Mononuclear cell (primary cell): ENCODE measurements around the gene ANKRD27. TPM values are rescaled to one million over a fixed set of nuclear protein-coding genes. Genes with fewer than 3 reads are reported as not detected.
"Not testable (repeated sequence)": the region's sequence is repeated elsewhere in the genome, so short reads cannot be mapped to it uniquely, and the experiment has no call there.

Experiments
- H3K27me3 ChIP-seq: 2 replicates; pipeline ENCODE4 v1.6.0; 2011; ENCODE audit warnings: low read length, control low read depth; ENCODE audit not compliant: insufficient read depth
- H3K4me1 ChIP-seq: 2 replicates; pipeline ENCODE4 v1.5.1; 2011; ENCODE audit warnings: mild to moderate bottlenecking, low read length, control low read depth; ENCODE audit not compliant: insufficient read depth
- H3K4me3 ChIP-seq: 2 replicates; pipeline ENCODE4 v1.5.1; 2011; ENCODE audit warnings: mild to moderate bottlenecking, low read length, moderate library complexity
- H3K9me3 ChIP-seq: 2 replicates; pipeline ENCODE4 v1.5.1; 2011; ENCODE audit warnings: low read depth, mild to moderate bottlenecking, control low read depth, low read length
- total RNA-seq: library from RNA; depleted of rRNA; stranded (reverse); fragments of >200 nt; gene quantifications from one replicate; pipeline ENCODE4 v1.2.3, GENCODE V29; 2012

Gene ANKRD27
- total RNA-seq, 1 donor: 22.5 TPM

DNA sequence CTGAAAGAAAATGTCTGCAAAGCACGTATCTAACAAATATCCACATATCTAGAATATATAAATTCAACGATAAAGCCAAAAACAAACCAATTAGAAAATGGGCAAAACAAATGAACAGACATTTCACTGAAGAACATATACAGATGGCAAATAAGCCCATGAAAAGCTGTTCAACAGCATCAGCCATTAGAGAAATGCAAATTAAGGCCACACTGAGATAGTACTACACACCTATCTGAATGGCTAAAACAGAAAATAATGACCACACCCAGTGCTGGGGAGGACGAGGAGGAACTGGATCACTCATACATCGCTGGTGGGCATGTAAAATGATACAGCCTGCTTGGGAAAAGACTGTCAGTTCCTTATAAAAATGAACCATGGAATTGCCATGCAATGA, 62.0 kb downstream of the ANKRD27 start:
- Histone ChIP-seq H3K27me3 (no peaks in the 10 kb centered on the region), H3K9me3 (no peaks in the 10 kb centered on the region), H3K4me1 (no peaks in the 10 kb centered on the region), H3K4me3 (no peak overlapping the region)

DNA sequence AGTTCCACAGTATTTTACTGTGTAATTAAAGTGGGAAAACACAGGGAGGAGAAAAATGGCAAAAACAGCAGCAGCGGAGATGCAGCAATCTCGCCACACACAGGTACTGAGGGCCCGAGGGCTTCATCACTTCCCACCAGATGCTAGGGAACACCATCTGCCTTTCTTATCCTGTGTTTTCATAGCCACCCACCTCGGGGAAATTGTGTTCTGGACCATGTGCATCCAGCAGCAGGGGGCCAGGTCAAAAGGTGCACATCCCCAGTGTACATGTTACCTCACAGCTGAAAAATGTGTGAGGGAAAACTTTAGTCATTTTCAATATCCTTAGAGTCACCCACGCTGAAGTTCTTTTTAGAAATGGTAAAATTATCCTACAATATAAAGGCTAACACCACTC, 63.8 kb downstream of the ANKRD27 start:
- no peaks in the 10 kb centered on the region for H3K9me3 ChIP-seq
- H3K27me3 ChIP-seq: no peaks in the 10 kb centered on the region
- H3K4me1 ChIP-seq: no peaks in the 10 kb centered on the region
- no peak overlapping the region for H3K4me3 ChIP-seq

DNA sequence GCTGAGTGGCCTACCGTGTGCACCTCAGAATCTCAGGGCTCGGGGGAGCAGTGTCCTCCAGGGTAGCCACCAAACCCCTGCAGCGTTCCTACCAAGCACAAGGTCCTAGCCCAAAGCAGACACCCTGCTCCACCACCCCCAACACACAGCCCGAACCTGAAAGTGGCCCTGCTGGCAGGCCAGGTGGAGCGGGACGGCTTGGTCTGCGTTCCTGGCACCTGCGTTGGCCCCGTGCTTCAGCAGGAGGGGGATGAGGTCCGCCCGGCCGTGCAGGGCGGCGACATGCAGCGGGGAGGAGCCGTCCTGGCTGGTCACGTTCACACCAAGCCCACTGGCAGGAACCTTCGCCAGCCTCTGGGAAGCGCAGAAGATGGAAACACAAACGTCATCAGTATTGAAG, 67.5 kb downstream of the ANKRD27 start:
- Histone ChIP-seq H3K4me1 (no peaks in the 10 kb centered on the region), H3K9me3 (no peaks in the 10 kb centered on the region), H3K4me3 (no peak overlapping the region), H3K27me3 (no peaks in the 10 kb centered on the region)

DNA sequence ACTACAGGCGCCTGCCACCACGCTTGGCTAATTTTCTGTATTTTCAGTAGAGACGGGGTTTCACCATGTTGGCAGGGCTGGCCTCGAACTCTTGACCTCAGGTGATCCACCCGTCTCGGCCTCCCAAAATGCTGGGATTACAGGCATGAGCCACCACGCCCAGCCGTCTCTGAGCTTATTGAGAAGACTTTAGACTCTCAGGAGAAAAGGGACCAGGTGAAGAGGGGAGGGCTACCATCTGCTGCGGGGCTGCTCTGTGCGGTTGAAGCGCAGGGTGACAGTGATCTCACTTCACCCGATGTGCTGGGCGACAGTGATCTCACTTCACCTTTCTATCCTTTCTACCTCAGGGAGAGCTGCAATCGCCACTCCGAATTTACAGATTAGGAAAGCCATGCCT, 68.7 kb downstream of the ANKRD27 start:
- Histone ChIP-seq H3K4me1 (no peaks in the 10 kb centered on the region), H3K4me3 (no peak overlapping the region), H3K9me3 (no peaks in the 10 kb centered on the region), H3K27me3 (no peaks in the 10 kb centered on the region)

DNA sequence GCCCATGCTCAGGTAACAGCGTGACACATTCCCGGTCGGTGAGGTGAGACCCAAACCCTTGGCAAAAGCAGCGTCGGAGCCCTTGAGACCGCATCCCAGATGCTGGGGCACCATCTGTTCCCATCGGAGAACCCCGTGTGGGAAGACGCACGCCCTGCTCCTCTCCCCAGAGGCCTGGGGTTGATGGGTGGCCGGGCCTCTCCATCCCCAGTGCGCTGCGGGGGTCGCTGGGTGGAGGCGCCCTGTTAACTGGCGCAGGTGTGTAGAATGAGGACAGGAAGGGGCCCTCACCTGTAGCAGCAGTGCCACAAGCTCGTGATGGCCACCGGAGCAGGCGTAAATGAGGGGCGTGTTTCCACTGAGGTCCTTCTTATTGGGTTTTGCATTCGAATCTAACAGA, 69.4 kb downstream of the ANKRD27 start:
- H3K4me3 ChIP-seq: no peak overlapping the region
- H3K27me3 ChIP-seq: no peaks in the 10 kb centered on the region
- no peaks in the 10 kb centered on the region for H3K9me3 ChIP-seq
- H3K4me1 ChIP-seq: no peaks in the 10 kb centered on the region

DNA sequence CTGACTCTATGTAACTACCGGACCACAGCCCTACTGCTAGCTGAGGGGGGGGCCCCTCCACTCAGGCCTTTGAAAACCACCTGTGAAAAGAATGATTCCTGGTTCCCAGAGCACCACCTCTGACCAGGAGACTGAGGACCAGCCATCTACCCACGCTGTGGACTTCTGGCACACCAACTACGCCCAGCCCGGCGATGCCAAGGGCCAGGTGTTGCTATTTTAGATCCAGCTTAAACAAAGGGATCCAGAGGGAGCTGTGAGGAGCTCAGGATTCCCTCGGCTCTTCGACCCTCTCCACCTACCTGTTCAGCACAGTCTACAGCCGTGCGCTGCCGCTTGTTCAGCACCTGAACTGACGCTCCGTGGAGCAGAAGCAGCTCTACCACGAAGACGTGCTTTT, 71.0 kb downstream of the ANKRD27 start:
- H3K4me1 ChIP-seq: no peaks in the 10 kb centered on the region
- H3K9me3 ChIP-seq: no peaks in the 10 kb centered on the region
- H3K4me3 ChIP-seq: no peak overlapping the region
- H3K27me3 ChIP-seq: no peaks in the 10 kb centered on the region

DNA sequence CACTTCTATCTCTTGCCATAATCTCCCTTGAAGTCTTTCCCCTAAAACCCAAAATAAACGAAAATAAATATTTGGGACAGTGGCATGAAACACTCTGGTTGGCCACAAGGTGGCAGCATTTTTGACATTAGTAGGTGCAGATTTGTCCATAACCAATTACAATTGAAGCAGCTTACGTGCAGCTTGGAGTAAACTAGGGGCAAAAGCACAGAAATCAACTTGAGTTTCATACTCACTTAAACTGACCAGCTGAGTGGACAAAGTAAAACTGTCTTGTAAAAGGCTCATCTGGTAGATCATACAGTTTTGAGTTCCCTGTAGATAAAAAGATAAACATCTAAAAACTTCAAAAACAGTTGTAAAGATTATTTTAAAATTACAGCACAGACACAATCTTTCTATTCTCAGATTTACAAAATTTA, 75.2 kb downstream of the ANKRD27 start:
- Histone ChIP-seq H3K9me3 (no peaks in the 10 kb centered on the region), H3K27me3 (no peaks in the 10 kb centered on the region), H3K4me1 (no peaks in the 10 kb centered on the region), H3K4me3 (no peak overlapping the region)

DNA sequence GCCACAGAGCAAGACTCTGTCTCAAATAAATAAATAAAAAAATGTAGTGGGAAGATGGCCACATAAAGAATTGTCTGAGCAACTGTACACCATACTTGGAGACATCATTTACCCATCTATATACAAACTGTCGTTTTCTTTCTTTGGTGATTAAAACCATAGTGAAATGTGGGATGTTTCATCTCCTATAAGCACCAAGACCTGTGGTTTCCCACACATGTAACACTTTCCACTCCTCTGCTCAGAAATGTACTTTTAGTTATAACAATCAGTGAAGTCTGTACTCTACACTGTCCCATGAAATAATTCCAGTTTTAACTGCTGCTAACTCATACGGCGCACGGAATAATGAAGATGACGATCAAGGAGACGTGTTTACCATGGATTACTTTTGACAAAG, 75.7 kb downstream of the ANKRD27 start:
- Histone ChIP-seq H3K4me3 (no peak overlapping the region), H3K9me3 (no peaks in the 10 kb centered on the region), H3K27me3 (no peaks in the 10 kb centered on the region), H3K4me1 (no peaks in the 10 kb centered on the region)

DNA sequence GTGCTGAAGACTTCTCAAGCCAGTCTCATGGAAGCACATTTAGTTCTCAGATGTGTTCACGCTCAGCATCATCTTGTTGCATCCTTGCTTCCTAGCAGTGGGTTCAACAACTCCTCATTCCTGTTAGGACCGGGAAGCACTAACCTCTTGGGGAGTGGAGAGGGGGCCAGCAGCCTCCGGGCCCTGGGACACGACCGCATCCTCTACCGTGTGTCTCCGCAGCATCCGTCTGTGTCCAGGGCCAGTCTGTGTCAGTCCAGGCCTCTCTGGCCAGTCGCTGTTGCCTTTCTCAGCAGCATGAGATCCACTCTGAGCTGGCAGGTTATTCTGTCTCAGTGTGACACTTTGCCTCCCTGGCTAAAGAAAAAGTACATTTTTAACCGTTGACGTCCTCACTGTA, 77.0 kb downstream of the ANKRD27 start:
- Histone ChIP-seq H3K4me1 (no peaks in the 10 kb centered on the region), H3K27me3 (no peaks in the 10 kb centered on the region), H3K9me3 (no peaks in the 10 kb centered on the region), H3K4me3 (no peak overlapping the region)

DNA sequence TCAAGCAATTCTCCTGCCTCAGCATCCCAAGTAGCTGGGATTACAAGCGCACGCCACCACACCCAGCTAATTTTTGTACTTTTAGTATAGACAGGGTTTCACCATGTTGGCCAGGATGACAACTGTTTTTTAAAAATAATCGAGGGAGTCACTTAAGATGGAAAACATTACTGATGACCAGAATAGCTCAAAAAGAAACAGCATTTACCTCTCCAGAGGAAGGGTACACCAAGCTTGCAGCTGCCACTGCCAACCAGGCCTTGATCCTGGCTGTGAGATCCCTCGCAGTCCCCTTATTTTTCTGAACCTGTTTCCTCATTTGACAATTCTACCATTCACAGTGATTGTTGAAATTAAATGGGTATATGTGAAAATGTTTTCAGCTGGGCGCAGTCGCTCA, 79.5 kb downstream of the ANKRD27 start:
- Histone ChIP-seq H3K9me3 (no peaks in the 10 kb centered on the region), H3K27me3 (no peaks in the 10 kb centered on the region), H3K4me1 (no peaks in the 10 kb centered on the region), H3K4me3 (no peak overlapping the region)

DNA sequence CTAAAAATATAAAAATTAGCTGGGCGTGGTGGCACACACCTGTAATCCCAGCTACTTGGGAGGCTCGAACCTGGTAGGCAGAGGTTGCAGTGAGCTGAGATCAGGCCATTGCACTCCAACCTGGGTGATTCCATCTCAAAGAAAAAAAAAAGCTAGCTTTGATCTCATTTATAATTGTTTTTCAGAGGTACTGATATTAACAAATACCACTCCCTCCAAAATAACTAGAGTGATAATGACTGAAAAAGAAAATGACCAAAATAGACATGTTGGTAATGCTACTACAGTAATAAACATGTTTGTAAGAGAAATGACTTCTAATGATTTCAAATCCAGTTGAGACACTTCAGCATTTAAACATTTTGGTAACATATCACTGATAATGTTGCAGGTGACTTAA, 81.0 kb downstream of the ANKRD27 start:
- H3K4me3 ChIP-seq: no peak overlapping the region
- no peaks in the 10 kb centered on the region for H3K4me1 ChIP-seq
- H3K27me3 ChIP-seq: no peaks in the 10 kb centered on the region
- no peaks in the 10 kb centered on the region for H3K9me3 ChIP-seq

DNA sequence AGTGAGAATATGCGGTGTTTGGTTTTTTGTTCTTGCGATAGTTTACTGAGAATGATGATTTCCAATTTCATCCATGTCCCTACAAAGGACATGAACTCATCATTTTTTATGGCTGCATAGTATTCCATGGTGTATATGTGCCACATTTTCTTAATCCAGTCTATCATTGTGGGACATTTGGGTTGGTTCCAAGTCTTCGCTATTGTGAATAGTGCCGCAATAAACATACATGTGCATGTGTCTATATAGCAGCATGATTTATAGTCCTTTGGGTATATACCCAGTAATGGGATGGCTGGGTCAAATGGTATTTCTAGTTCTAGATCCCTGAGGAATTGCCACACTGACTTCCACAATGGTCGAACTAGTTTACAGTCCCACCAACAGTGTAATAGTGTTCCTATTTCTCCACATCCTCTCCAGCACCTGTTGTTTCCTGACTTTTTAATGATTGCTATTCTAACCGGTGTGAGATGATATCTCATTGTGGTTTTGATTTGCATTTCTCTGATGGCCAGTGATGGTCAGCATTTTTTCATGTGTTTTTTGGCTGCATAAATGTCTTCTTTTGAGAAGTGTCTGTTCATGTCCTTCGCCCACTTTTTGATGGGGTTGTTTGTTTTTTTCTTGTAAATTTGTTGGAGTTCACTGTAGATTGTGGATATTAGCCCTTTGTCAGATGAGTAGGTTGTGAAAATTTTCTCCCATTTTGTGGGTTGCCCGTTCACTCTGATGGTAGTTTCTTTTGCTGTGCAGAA, 87.1 kb downstream of the ANKRD27 start:
- not testable (repeated sequence) for H3K9me3 ChIP-seq, H3K4me1 ChIP-seq, H3K4me3 ChIP-seq, H3K27me3 ChIP-seq

DNA sequence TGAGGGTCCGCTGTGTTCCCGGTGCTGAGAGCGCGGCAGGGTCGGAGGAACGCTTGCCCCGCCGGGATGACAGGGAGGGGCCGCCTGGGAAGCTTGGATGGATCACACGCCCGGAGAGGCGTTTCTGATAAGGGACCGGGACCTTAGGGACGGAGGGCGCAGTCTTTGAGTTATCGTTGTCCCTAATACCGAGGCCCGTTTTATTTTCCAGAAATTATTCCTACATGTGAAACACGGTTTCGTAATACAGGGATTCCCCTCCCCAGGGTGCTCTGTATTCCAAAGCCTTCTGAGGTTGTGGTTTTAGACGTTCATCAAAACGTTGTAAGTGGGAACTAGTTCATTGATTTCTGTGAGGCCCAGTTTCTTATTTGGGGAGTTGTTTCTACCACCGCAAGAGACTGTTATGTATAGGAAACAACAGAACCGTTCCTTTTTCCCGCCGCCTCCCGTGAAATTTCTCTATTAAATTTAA, 93.2 kb downstream of the ANKRD27 start:
- Histone ChIP-seq H3K4me1 (peaks cover 19% of the 10 kb centered on the region), H3K27me3 (no peaks in the 10 kb centered on the region), H3K9me3 (no peaks in the 10 kb centered on the region), H3K4me3 (peak overlapping the region; percentile 71)

DNA sequence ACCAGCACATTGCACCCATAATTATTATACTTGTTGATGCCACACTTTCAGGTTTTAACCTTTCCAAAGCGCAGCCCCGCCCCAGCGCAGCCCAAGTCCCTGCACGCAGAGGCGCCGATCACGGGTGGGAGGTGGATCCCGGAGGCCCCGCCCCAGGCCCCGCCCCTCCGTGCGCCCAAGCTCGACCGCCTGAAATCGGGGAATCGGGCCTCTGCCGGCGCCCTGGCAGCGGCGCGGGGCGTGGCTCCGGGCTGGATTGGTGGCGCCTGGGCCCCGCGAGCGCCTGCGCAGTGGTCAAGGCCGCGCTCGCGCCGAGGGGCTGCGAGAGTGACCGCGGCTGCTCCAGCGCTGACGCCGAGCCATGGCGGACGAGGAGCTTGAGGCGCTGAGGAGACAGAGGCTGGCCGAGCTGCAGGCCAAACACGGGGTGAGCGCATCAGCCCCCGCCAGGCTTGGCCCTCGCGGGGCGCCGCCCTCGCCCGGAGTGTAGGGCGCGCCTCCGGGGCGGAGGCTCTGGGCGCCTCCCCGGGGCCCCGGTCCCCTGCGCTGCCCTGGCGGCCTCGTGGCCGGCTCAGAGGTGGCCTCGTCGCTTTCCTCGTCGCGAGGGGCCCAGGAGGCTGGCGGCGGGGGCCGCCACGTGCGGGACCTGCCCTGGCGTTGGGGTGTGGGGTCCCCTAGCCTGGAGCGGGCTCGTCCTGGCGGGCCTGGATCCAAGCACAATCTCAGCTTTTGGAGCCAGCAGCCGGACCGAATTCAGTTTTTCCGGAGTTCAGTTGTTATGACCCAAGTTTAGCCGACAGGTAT, 93.9 kb downstream of the ANKRD27 start, which contains the start of gene PDCD5:
PDCD5 (plus strand) TSS at position 290 of the 804 bp plus-strand sequence; CDS start at position 362, 72 bp downstream.
- Histone ChIP-seq H3K4me3 (peak within 1 kb of the TSS; percentile 71), H3K4me1 (peaks cover 19% of the 10 kb centered on the region), H3K9me3 (no peaks in the 10 kb centered on the region), H3K27me3 (no peaks in the 10 kb centered on the region)

DNA sequence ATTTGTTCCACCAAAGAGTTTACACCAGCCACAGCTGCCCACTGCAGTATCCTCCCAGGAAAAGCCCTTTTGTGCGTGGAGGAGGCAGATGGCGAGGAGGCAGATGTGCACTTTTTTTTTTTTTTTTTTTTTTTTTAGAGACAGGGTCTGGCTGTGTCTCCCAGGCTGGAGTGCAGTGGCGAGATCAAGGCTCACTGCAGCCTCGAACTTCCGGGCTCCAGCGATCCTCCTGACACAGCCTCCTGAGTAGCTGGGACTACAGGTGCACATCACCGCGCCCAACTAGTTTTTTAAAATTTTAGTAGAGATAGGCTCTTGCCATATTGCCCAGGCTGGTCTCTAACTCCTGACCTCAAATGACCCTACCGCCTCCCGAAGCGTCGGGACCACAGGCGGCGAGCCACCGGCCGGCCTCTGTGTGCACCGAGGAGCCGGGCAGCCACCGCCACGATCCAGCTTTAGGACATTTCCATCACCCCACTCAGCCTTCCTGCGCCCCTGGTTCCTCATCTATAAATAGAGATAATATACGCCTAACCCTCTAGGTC, 94.6 kb downstream of the ANKRD27 start:
- Histone ChIP-seq H3K4me1 (peaks cover 19% of the 10 kb centered on the region), H3K4me3 (peak overlapping the region; percentile 71), H3K27me3 (no peaks in the 10 kb centered on the region), H3K9me3 (no peaks in the 10 kb centered on the region)
